Retinal pigment epithelial cell (primary cell): ENCODE data around the gene FAM98C.

Experiments used
- DNase-seq: peaks from one replicate; pipeline ENCODE4 v3.0.0-alpha.2; 2010; ENCODE audit warnings: low read depth
- H3K4me3 ChIP-seq: 2 replicates; pipeline ENCODE4 v1.5.1; 2011; ENCODE audit warnings: mild to moderate bottlenecking, low read length, control low read depth, moderate library complexity
- TF ChIP-seq, protein P1 (sequence below): conservative IDR thresholded peaks from 2 replicates; pipeline ENCODE4 v1.5.1; 2011; ENCODE audit warnings: low read depth, low read length, control low read depth, inconsistent platforms

Gene FAM98C

DNA sequence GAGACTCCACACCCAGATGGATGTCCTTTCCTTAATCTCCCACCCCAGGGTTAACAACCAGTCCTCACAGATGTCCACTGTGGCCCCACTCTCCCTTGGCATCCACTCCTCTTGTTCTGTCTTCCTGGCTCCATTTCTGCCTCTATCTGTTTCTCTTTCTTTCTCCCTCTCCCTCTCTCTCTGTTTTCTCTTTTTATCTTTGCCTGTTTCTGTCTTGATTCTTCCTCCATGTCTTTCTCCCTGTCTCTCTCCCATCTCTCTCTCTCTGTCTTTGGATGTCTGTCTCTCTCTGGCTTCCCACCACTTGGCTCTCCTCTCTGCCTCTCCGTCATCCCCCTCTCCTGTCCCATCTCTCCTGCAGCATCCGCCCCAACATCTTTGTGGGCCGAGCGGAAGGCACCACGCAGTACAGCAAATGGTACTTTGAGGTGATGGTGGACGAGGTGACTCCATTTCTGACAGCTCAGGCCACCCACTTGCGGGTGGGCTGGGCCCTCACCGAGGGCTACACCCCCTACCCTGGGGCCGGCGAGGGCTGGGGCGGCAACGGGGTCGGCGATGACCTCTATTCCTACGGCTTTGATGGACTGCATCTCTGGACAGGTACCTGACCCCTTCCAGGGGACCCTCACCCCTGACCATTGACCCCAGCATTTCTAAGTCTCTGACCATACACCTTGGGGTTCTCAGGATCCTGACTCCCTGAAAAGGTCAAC lies 55.0 kb downstream of the FAM98C start:
- H3K4me3 ChIP-seq = no peak overlapping the region
- DNase-seq = no peak
- TF ChIP-seq, protein P1, sequence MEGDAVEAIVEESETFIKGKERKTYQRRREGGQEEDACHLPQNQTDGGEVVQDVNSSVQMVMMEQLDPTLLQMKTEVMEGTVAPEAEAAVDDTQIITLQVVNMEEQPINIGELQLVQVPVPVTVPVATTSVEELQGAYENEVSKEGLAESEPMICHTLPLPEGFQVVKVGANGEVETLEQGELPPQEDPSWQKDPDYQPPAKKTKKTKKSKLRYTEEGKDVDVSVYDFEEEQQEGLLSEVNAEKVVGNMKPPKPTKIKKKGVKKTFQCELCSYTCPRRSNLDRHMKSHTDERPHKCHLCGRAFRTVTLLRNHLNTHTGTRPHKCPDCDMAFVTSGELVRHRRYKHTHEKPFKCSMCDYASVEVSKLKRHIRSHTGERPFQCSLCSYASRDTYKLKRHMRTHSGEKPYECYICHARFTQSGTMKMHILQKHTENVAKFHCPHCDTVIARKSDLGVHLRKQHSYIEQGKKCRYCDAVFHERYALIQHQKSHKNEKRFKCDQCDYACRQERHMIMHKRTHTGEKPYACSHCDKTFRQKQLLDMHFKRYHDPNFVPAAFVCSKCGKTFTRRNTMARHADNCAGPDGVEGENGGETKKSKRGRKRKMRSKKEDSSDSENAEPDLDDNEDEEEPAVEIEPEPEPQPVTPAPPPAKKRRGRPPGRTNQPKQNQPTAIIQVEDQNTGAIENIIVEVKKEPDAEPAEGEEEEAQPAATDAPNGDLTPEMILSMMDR = no peak
